WERI-Rb-1 (cell line): ENCODE measurements around the gene ZNF532.
"Not testable (repeated sequence)": the region's sequence is repeated elsewhere in the genome, so short reads cannot be mapped to it uniquely, and the experiment has no call there.

Experiments
- DNase-seq: peaks from one replicate; pipeline ENCODE4 v3.0.0-alpha.2; 2020
- H3K27ac ChIP-seq: fragments of 250-450 bp; sonication (Bioruptor Pico); 2 replicates; pipeline ENCODE4 v1.5.1; 2020; ENCODE audit warnings: mild to moderate bottlenecking, moderate library complexity
- H3K27me3 ChIP-seq: fragments of 250-450 bp; sonication (Bioruptor Pico); 2 replicates; pipeline ENCODE4 v1.5.1; 2021; ENCODE audit warnings: mild to moderate bottlenecking, low read depth, moderate library complexity; ENCODE audit not compliant: insufficient read depth, severe bottlenecking
- H3K36me3 ChIP-seq: fragments of 250-450 bp; sonication (Bioruptor Pico); 2 replicates; pipeline ENCODE4 v1.5.1; 2020; ENCODE audit warnings: mild to moderate bottlenecking, moderate library complexity
- H3K4me3 ChIP-seq: 2 replicates; pipeline ENCODE4 v1.5.1; 2011; ENCODE audit warnings: low read depth, mild to moderate bottlenecking, control low read depth, low read length
- H3K9me3 ChIP-seq: fragments of 250-450 bp; sonication (Bioruptor Pico); 2 replicates; pipeline ENCODE4 v1.5.1; 2021; ENCODE audit warnings: mild to moderate bottlenecking, moderate library complexity; ENCODE audit not compliant: severe bottlenecking
- TF ChIP-seq, protein P1 (sequence below): IDR thresholded peaks from 2 replicates; pipeline ENCODE4 v1.5.1; 2011; ENCODE audit warnings: low read depth, mild to moderate bottlenecking, control low read depth, inconsistent platforms, low read length

The ZNF532 gene

DNA sequence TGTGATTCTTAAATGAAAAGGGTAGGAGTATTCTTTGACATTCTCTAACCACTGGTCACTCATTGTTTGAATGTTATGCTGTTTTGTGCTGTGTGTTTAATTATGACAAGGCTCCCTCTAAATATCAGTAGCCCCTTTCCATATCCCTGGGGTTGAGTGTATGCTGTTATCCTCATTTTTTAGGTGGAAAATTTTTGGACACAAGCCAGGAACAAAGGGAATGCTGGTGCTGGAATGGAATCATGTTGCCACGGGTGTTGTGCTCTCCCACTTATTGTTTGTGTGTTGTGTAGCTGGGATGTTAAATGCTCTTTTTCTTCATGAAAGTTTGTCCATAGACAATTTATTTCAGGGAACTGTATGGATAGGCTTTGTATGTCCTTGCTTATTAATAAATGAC is 43.3 kb downstream of the ZNF532 start:
- H3K27ac ChIP-seq: no peak overlapping the region
- TF ChIP-seq, protein P1, sequence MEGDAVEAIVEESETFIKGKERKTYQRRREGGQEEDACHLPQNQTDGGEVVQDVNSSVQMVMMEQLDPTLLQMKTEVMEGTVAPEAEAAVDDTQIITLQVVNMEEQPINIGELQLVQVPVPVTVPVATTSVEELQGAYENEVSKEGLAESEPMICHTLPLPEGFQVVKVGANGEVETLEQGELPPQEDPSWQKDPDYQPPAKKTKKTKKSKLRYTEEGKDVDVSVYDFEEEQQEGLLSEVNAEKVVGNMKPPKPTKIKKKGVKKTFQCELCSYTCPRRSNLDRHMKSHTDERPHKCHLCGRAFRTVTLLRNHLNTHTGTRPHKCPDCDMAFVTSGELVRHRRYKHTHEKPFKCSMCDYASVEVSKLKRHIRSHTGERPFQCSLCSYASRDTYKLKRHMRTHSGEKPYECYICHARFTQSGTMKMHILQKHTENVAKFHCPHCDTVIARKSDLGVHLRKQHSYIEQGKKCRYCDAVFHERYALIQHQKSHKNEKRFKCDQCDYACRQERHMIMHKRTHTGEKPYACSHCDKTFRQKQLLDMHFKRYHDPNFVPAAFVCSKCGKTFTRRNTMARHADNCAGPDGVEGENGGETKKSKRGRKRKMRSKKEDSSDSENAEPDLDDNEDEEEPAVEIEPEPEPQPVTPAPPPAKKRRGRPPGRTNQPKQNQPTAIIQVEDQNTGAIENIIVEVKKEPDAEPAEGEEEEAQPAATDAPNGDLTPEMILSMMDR: no peak
- no peaks in the 10 kb centered on the region for H3K9me3 ChIP-seq
- peaks cover 60% of the 10 kb centered on the region for H3K36me3 ChIP-seq
- H3K27me3 ChIP-seq: no peaks in the 10 kb centered on the region
- no peak overlapping the region for H3K4me3 ChIP-seq
- no peak for DNase-seq

DNA sequence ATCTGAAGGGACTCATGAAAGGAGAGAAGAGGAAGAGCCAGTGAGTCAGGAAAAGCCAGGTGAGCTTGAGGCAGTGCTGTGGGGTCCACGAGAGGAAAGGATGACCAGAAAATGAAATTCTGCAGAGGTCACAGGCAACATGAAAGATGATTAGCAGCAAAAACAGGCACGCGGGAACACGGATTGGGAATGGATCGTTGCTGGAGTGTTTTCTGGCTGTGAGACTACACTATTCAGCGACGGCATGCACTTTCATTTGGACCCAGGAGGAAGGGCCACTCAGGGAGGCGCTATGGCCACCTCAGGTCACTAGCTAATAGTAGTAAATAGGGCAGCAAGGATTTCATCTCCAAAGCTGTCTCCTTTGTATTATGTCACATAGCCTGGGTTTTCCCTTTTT is 44.8 kb downstream of the ZNF532 start:
- no peaks in the 10 kb centered on the region for H3K9me3 ChIP-seq
- no peak overlapping the region for H3K27ac ChIP-seq
- H3K36me3 ChIP-seq: peaks cover 44% of the 10 kb centered on the region
- H3K4me3 ChIP-seq: no peak overlapping the region
- TF ChIP-seq, protein P1: no peak
- DNase-seq: no peak
- no peaks in the 10 kb centered on the region for H3K27me3 ChIP-seq

GRCh38 chr18:58911241-58911640 is 46.6 kb downstream of the ZNF532 start:
- Histone ChIP-seq H3K36me3 (peaks cover 45% of the 10 kb centered on the region), H3K4me3 (no peak overlapping the region), H3K27me3 (no peaks in the 10 kb centered on the region), H3K9me3 (no peaks in the 10 kb centered on the region), H3K27ac (peak overlapping the region; percentile 68)
- DNase-seq: peak; percentile 87
- TF ChIP-seq, protein P1: no peak

GRCh38 chr18:58911766-58912165 is 47.1 kb downstream of the ZNF532 start:
- no peaks in the 10 kb centered on the region for H3K27me3 ChIP-seq
- no peaks in the 10 kb centered on the region for H3K9me3 ChIP-seq
- no peak overlapping the region for H3K4me3 ChIP-seq
- peaks cover 45% of the 10 kb centered on the region for H3K36me3 ChIP-seq
- no peak for DNase-seq
- TF ChIP-seq, protein P1: no peak
- peak overlapping the region; percentile 68 for H3K27ac ChIP-seq

GRCh38 chr18:58915006-58915799 is 50.5 kb downstream of the ZNF532 start:
- peaks cover 43% of the 10 kb centered on the region for H3K36me3 ChIP-seq
- TF ChIP-seq, protein P1: no peak
- no peaks in the 10 kb centered on the region for H3K9me3 ChIP-seq
- no peak overlapping the region for H3K27ac ChIP-seq
- no peaks in the 10 kb centered on the region for H3K27me3 ChIP-seq
- H3K4me3 ChIP-seq: no peak overlapping the region
- no peak for DNase-seq

DNA sequence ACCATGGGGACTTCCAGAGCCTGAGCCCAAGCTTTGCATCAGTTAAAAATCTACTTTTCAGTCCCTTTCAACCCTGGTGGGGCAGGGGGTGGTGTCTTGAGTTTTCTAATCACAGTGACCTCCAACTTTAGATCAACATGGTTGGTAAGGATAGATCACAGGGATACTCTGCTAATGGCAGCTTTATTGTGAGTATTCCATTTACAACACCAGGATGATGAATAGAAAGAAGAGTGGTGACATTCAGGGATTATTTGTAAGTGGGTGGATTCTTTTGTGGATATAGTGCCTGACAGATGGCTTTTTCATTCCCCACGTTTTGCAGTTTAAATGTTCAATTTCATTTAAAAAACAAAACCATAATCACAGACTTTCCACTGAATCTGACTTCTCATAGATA is 51.3 kb downstream of the ZNF532 start:
- TF ChIP-seq, protein P1: no peak
- Histone ChIP-seq H3K27ac (no peak overlapping the region), H3K27me3 (no peaks in the 10 kb centered on the region), H3K9me3 (no peaks in the 10 kb centered on the region), H3K4me3 (no peak overlapping the region), H3K36me3 (peaks cover 48% of the 10 kb centered on the region)
- no peak for DNase-seq

GRCh38 chr18:58919934-58920333 is 55.3 kb downstream of the ZNF532 start:
- DNase-seq, H3K27ac ChIP-seq, H3K9me3 ChIP-seq, H3K4me3 ChIP-seq, H3K27me3 ChIP-seq: not testable (repeated sequence)
- H3K36me3 ChIP-seq: peaks cover 80% of the 10 kb centered on the region
